PFSK-1 (cell line): ENCODE measurements around the gene LRRC30.

Experiments used
- POLR2AphosphoS5 ChIP-seq: IDR thresholded peaks from 2 replicates; pipeline ENCODE4 v1.6.1; 2012; ENCODE audit warnings: low read depth, mild to moderate bottlenecking, control low read depth, low read length, moderate library complexity
- REST ChIP-seq, 2 experiments: IDR thresholded peaks; 2 replicates each; pipeline versions ENCODE4 v1.6.1 to v1.8.0; 2011 to 2012; ENCODE audit warnings: low read depth in 2 of 2, low read length in 2 of 2, control low read depth in 1 of 2, inconsistent platforms in 1 of 2, mild to moderate bottlenecking in 1 of 2, moderate library complexity in 1 of 2; ENCODE audit not compliant: insufficient read depth in 1 of 2
- SIN3A ChIP-seq: IDR thresholded peaks from 2 replicates; pipeline ENCODE4 v1.6.1; 2012; ENCODE audit warnings: mild to moderate bottlenecking, low read length, moderate library complexity, borderline replicate concordance; ENCODE audit not compliant: insufficient read depth

GRCh38 chr18:7230626-7231349 is at the start of gene LRRC30:
- TF ChIP-seq REST (IDR thresholded peaks at IDR 0.05; ENCODE audit: insufficient read depth in 1 of 2, low read depth in 2 of 2, low read length in 2 of 2), result no peak
- TF ChIP-seq SIN3A, result no peak
- TF ChIP-seq POLR2AphosphoS5, result no peak
